Activated naive CD8-positive, alpha-beta T cell treated with anti-CD3 and anti-CD28 coated beads, Interleukin-2, amount 50 U/mL, for 16 hours (primary cell): Measurements from ENCODE around the gene MAB21L4.

ENCODE experiments used
- DNase-seq: peaks from one replicate; pipeline ENCODE4 v3.0.0-alpha.2; 2020; ENCODE audit warnings: low read depth, low spot score

The MAB21L4 gene

GRCh38 chr2:240911641-240912265, 15.8 kb upstream of the MAB21L4 start:
- DNase-seq = no peak

DNA sequence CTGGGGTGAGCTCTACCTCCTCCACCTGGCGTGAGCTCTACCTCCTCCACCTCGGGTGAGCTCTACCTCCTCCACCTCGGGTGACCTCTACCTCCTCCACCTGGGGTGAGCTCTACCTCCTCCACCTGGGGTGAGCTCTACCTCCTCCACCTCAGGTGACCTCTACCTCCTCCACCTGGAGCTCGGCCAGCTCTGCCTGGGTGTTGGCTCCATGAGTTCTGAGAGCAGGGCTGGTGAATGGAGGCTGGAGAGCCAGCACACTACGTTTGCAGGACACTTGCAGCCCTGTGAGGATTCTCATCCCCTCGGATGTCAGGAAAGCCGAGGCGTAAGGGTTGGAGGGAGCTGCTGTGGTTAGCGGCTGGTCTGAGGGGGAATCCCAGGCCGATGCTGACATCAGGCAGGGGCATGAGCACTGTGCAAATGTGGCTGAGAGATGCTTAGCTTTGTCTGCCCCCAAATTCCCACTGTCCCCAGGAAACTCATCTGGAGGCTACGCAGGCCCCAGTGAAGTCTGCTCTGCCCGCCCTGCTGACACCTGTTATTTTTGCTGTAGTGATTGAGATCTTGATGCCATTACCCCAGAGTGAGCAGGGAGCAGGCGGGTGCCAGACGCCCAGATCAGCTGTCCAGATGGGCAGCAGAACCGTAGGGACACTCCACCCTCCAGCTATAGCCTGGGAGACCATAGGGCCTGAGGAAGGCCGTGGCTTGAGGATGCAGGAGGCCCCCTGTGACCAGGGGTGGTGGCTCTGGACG, 13.4 kb upstream of the MAB21L4 start:
- no peak for DNase-seq

GRCh38 chr2:240906911-240907590, 11.1 kb upstream of the MAB21L4 start:
- no peak for DNase-seq

DNA sequence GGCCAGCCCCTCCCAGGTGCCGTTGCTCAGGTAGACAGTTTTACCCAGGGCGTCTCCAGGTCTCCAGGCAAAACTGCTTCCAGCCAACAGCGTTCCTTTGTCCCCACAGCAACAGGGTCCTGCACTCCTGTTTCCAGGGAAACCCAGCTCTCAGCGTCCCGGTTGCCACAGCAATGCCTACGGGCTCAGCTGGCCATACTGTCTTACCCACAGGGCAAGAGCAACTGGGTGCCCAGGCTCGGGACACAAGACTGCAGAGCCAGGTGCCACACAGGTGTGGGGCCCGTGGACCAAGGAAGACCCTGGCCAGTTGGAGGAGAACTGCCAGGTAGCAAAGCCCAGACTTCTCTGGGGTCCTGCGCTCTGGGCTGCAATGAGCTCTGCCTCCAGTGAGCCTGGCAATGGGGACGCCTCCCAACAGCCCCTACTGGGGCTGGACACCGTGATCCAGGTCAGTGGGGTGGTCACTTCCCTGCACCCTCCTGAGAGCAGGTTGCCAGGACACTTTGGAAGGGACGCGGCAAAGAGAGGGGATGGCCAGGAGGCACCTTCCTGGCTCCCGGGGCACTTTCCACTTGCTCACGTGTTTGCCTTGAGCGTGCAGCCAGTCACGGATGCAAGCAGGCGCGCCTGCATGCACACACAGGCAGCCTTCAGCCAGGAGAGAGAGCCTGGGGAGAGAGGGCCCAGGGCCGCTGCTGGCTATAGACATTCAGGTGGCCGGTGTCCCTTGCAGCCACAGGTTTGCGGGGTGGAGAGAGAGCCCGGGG, 10.4 kb upstream of the MAB21L4 start, which contains the start of gene CROCC2:
Gene CROCC2 (plus strand): TSS at position 196 of the 770 bp plus-strand sequence. CDS start 178 bp downstream, at position 374.
- DNase-seq = no peak

DNA sequence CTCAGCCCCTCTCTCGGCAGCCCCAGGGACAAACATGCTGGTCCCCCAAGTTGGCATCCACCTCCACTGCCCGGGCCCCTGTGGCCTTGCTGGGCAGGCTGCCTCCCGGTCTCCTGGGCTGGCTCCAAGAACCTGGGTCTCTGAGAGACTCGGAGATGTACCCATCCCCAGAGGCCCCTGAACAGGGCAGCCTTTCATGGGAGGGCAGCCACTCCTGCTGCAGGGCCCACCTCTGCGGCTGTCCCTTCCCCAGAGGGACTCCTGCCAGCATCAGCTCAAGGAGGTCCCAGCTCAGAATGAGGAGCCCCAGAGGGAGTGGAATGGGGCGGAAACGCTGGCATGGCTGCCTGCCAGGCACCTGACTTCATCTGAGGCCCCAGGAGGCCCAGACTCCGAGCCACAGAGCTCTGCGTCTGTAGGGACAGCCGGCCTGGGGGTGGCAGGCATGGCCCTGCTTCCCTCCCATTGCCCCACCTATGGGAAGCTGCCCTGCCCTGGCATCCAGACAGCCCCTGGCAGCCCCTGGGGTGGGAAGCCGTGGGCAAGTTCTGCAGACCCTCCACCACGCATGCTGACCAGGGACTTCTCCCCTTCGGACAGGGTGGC, 9.3 kb upstream of the MAB21L4 start:
- DNase-seq = no peak

DNA sequence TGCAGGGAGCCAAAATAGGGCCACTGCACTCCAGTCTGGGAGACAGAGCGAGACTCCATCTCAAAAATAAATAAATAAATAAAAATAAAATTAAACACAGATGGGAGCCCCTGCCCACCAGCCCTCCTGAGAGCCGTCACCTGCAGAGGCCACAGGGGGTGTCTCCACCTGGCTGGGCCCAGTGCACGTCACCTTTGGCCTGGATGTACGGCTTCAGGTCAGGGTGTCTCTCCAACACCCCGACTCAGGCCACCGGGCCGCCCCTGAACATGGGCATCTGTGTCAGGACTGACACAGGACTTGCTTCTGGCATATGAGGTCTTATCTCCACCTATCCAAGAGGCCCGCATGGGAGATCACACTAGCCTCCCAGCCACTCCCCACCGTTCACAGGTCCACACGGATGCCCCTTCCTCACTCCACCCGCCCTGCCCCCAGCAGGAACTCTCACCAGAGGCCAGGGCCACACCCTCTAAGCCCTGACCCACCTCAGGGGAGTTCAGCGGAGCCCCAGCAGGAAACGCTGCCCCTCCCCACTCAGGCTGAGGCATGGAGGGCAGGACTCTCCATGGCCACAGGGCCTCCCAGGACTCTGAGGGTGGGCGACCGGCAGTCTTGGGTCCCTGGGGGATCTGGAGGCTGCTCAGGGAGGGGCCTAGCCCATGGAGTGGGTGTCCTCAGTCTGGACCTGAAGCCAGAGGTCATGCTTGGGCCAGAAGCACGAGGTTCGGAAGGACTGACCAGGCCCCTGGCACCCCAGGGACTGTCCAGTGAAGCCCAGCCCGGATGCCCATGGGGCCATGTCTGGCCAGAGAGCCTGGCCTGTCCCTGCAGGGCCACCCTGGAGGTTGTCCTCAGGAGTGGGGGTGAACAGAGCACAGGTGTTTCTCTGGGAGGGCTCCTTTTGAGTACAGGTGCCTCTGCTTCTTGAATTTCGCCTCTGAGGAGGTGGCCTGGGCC, 8.5 kb upstream of the MAB21L4 start:
- no peak for DNase-seq

- DNase-seq = no peak
These were observed 7.5 kb upstream of the MAB21L4 start for GRCh38 chr2:240903191-240904060.

- DNase-seq = no peak
These were observed 6.7 kb upstream of the MAB21L4 start for GRCh38 chr2:240902615-240903041.

- DNase-seq = no peak
These were observed 6.1 kb upstream of the MAB21L4 start for GRCh38 chr2:240901986-240902614.

DNA sequence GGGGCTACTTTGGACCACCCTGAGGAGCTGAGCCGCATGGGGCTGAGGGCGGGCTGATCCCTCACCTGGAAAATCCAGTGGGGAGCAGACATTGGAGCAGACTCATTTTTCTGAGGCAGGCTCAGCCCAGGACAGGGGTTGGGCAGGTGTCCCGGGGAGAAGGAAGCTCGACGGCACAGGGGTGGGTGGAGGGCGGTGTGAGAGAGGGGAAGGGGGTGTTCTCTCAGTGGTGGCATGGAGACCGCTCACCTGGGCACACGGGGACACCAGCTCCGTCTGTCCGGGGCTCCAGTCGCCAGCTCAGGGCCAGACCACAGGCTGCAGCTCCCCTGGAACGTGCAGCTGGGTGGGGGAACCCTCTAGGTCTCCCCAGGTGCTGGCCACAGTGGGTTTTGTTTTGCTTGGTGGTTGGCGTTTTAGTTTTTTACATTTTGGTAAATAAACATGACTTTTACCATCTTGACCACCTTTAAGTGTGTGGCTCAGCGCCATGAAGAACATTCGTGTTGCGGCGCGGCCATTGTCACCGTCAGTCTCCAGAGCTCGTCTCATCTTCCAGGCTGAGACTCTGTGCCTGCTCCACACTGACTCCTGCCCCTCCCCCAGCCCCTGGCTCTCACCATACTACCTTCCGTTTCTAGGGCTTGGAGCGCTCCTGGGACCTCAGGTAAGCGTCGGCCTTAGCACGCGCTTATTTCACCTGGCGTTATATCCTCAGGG, 4.3 kb upstream of the MAB21L4 start:
- no peak for DNase-seq

- no peak for DNase-seq
These were observed 3.5 kb upstream of the MAB21L4 start for GRCh38 chr2:240899468-240899865.

GRCh38 chr2:240898731-240899467, 2.9 kb upstream of the MAB21L4 start:
- DNase-seq = no peak

DNA sequence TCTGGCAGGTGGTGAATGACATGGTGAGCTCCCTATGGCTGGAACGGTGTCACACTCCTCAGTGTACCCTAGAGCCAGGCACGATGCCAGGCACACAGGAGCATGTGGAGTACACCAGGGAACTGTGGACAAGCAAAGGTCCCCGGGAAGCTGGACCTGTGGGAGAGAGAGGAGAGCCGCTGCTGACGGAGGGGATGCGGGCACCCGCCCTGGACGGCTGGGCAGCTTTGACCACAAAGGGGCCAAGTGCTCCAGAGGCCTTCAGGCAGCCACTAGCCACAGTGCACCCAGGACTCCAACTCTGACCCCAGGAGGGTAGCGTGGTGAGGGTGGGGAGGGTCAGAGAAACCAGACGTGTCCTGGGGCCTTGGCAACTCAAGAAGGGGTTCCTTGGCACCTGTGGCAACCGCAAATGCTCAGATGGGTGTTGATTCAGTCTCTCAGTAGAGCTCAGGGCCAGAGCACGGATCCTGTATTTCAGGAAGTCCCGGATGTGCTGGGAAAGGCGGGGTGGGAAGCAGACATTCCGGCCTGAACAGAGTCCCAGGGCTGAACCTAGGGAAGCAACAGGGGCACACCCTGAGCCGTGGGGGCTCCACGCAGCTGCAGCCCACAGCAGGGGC, 2.3 kb upstream of the MAB21L4 start:
- no peak for DNase-seq

GRCh38 chr2:240896871-240897692, 1.1 kb upstream of the MAB21L4 start:
- no peak for DNase-seq

- DNase-seq = no peak
These were observed 438 bp upstream of the MAB21L4 start for GRCh38 chr2:240896394-240896793.
